ENCODE data around the gene PLOD3. TPM values are rescaled to one million over a fixed set of nuclear protein-coding genes. Genes with fewer than 3 reads are reported as not detected.
A peak's percentile ranks its signal among the peaks of the same experiment; 100 is the strongest.

PLOD3 gene
- total and polyA plus RNA-seq, 9 of the 15 experiments (the other 6 are each of a cell fraction or from before 2014, with no cell fraction given): 2.8 to 101 (median 30.9) TPM

DNA sequence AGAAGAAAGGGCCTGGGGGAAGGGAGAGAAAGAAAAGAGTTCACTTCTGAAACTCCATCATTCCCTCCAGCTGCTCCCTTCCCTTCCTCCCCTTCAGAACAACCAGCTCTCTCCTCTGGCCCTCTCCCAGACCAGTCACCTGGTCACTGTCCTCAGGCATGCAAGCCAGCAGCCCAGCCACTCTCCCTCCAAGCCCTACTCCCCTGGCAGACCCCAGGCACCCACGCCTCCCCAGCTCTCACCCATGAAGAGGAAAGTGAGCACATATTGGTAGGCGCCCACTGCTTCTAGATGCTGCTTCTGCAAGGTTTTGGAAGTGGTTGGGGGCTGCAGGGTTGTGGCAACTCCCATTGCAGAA is 16.9 kb downstream of the PLOD3 start:
- H3K36me3 ChIP-seq (ENCODE audit: control insufficient read depth, insufficient read depth, low read length): no peaks in the 10 kb centered on the region
- H2AFZ ChIP-seq (ENCODE audit: low read depth, low read length): peak overlapping the region; percentile 46; the same call in 1 of the 2 replicates
- WGBS (ENCODE audit: insufficient coverage, low coverage, missing lambda C conversion rate): 42% methylated on average over 2 of the region's 2 CpGs
- H3K4me3 ChIP-seq: no peak overlapping the region
- TF ChIP-seq, protein P1, sequence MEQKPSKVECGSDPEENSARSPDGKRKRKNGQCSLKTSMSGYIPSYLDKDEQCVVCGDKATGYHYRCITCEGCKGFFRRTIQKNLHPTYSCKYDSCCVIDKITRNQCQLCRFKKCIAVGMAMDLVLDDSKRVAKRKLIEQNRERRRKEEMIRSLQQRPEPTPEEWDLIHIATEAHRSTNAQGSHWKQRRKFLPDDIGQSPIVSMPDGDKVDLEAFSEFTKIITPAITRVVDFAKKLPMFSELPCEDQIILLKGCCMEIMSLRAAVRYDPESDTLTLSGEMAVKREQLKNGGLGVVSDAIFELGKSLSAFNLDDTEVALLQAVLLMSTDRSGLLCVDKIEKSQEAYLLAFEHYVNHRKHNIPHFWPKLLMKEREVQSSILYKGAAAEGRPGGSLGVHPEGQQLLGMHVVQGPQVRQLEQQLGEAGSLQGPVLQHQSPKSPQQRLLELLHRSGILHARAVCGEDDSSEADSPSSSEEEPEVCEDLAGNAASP (IDR thresholded peaks at IDR 0.05): no peak
- TF ChIP-seq, protein P2, sequence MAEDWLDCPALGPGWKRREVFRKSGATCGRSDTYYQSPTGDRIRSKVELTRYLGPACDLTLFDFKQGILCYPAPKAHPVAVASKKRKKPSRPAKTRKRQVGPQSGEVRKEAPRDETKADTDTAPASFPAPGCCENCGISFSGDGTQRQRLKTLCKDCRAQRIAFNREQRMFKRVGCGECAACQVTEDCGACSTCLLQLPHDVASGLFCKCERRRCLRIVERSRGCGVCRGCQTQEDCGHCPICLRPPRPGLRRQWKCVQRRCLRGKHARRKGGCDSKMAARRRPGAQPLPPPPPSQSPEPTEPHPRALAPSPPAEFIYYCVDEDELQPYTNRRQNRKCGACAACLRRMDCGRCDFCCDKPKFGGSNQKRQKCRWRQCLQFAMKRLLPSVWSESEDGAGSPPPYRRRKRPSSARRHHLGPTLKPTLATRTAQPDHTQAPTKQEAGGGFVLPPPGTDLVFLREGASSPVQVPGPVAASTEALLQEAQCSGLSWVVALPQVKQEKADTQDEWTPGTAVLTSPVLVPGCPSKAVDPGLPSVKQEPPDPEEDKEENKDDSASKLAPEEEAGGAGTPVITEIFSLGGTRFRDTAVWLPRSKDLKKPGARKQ (CRISPR knock-in tag; IDR thresholded peaks at IDR 0.05): no peak
- no peak for TF ChIP-seq NFE2 (IDR thresholded peaks at IDR 0.05; ENCODE audit: low read depth)
- TF ChIP-seq, protein P3, sequence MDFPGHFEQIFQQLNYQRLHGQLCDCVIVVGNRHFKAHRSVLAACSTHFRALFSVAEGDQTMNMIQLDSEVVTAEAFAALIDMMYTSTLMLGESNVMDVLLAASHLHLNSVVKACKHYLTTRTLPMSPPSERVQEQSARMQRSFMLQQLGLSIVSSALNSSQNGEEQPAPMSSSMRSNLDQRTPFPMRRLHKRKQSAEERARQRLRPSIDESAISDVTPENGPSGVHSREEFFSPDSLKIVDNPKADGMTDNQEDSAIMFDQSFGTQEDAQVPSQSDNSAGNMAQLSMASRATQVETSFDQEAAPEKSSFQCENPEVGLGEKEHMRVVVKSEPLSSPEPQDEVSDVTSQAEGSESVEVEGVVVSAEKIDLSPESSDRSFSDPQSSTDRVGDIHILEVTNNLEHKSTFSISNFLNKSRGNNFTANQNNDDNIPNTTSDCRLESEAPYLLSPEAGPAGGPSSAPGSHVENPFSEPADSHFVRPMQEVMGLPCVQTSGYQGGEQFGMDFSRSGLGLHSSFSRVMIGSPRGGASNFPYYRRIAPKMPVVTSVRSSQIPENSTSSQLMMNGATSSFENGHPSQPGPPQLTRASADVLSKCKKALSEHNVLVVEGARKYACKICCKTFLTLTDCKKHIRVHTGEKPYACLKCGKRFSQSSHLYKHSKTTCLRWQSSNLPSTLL (IDR thresholded peaks at IDR 0.05): no peak
- no peak for TF ChIP-seq ZNF282 (CRISPR knock-in tag; IDR thresholded peaks at IDR 0.05)
- TF ChIP-seq, protein P4, sequence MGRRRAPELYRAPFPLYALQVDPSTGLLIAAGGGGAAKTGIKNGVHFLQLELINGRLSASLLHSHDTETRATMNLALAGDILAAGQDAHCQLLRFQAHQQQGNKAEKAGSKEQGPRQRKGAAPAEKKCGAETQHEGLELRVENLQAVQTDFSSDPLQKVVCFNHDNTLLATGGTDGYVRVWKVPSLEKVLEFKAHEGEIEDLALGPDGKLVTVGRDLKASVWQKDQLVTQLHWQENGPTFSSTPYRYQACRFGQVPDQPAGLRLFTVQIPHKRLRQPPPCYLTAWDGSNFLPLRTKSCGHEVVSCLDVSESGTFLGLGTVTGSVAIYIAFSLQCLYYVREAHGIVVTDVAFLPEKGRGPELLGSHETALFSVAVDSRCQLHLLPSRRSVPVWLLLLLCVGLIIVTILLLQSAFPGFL (CRISPR knock-in tag; IDR thresholded peaks at IDR 0.05): no peak
- no peak for TF ChIP-seq RFX5 (IDR thresholded peaks at IDR 0.05; ENCODE audit: low read depth, low read length)
- TF ChIP-seq MTF1 (CRISPR knock-in tag; IDR thresholded peaks at IDR 0.05; ENCODE audit: borderline replicate concordance): no peak
- no peak for TF ChIP-seq ZNF24 (IDR thresholded peaks at IDR 0.05)
- TF ChIP-seq, protein P5, sequence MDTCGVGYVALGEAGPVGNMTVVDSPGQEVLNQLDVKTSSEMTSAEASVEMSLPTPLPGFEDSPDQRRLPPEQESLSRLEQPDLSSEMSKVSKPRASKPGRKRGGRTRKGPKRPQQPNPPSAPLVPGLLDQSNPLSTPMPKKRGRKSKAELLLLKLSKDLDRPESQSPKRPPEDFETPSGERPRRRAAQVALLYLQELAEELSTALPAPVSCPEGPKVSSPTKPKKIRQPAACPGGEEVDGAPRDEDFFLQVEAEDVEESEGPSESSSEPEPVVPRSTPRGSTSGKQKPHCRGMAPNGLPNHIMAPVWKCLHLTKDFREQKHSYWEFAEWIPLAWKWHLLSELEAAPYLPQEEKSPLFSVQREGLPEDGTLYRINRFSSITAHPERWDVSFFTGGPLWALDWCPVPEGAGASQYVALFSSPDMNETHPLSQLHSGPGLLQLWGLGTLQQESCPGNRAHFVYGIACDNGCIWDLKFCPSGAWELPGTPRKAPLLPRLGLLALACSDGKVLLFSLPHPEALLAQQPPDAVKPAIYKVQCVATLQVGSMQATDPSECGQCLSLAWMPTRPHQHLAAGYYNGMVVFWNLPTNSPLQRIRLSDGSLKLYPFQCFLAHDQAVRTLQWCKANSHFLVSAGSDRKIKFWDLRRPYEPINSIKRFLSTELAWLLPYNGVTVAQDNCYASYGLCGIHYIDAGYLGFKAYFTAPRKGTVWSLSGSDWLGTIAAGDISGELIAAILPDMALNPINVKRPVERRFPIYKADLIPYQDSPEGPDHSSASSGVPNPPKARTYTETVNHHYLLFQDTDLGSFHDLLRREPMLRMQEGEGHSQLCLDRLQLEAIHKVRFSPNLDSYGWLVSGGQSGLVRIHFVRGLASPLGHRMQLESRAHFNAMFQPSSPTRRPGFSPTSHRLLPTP (IDR thresholded peaks at IDR 0.05; ENCODE audit: borderline replicate concordance, extremely low read depth, insufficient read length): no peak
- no peak for FAIRE-seq
- peak; percentile 6; the same call in 1 of the 3 replicates for ATAC-seq
- intact Hi-C loops (cut with micrococcal nuclease): no loop called here
- no peaks in the 10 kb centered on the region for H3K9me1 ChIP-seq (ENCODE audit: control insufficient read depth, insufficient read depth, low read length)
- H3K9ac ChIP-seq (ENCODE audit: insufficient read depth in 1 of 2, low read depth in 2 of 2, low read length in 2 of 2): peak overlapping the region in 1 of 2 experiments; percentile 76; a peak in 2 of 4 replicates
- BruUV-seq (replicated peaks): no TSS peak
- CTCF ChIA-PET (ENCODE audit: low intra/inter-chr PET ratio): no interaction called here
- in situ Hi-C loops (cut with MboI): no loop called here
- H3K27ac ChIP-seq (ENCODE audit: extremely low read depth, low read depth, low read length): no peak overlapping the region
- H3K79me2 ChIP-seq (ENCODE audit: control insufficient read depth, insufficient read depth, low read length): no peaks in the 10 kb centered on the region
- no peaks in the 10 kb centered on the region for H3K9me3 ChIP-seq (replicated peaks; ENCODE audit: control insufficient read depth, insufficient read depth, low read depth, low read length)
- POLR2A ChIA-PET: interaction anchor here (0.6 to 1.5 kb wide), 2 partner anchors 17 to 24 kb away, joined by 3 to 8 read pairs; partner anchors contain the start of genes PLOD3 and ZNHIT1
- H3K4me2 ChIP-seq (ENCODE audit: insufficient read depth, low read length): peak overlapping the region; percentile 8; the same call in 1 of the 2 replicates
- no peaks in the 10 kb centered on the region for H4K20me1 ChIP-seq (replicated peaks; ENCODE audit: control insufficient read depth, insufficient read depth, low read length)
- H3K27me3 ChIP-seq (ENCODE audit: control insufficient read depth in 2 of 2, insufficient read depth in 2 of 2, low read length in 2 of 2): peaks cover 0 to 7% of the 10 kb centered on the region in 2 experiments; a peak in 1 of 5 replicates
- H3K4me1 ChIP-seq (replicated peaks in 1 of 2; ENCODE audit: control insufficient read depth in 2 of 2, insufficient read depth in 2 of 2, low read length in 2 of 2): peaks cover 9 to 32% of the 10 kb centered on the region in 2 experiments
- no peak for DNase-seq (ENCODE audit: extremely low read depth in 1 of 4, low spot score in 3 of 4)

All from K562 (cell line).